Measurements from ENCODE around the gene CA10. TPM values are rescaled to one million over a fixed set of nuclear protein-coding genes. Genes with fewer than 3 reads are reported as not detected.

The CA10 gene
- total RNA-seq, 1 experiment from 2014 or later = 0.46 TPM

DNA sequence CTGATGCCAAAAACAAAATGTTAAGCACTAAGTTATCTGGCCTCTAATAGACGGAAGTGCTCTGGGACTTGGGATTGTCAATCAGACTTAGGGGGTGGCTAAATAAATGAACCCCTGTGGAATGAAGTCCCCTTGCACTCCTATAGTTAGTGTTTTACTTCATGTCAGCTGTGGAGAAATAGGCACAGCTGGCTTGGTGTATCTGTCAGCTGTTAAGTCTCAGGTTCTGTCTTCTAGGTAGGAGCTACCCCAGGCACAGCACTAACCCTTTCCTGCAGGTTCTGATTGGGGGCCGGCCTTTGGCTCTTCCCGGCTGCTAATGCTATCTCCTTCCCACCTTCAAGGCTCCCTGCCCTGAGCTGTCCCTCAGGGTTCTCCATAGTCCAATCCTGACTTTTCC lies 487.6 kb downstream of the CA10 start:
- no peak overlapping the region for H2AK5ac ChIP-seq (ENCODE audit: insufficient read length, low read length)
- no peak overlapping the region for H2AFZ ChIP-seq (ENCODE audit: low read length)
- H3K4me1 ChIP-seq (ENCODE audit: insufficient read depth, low read length) = no peaks in the 10 kb centered on the region
- no peak overlapping the region for H2BK20ac ChIP-seq (ENCODE audit: low read depth, low read length, poor library complexity, severe bottlenecking)
- H3K27ac Mint-ChIP-seq = no peak overlapping the region
- no peak overlapping the region for H2BK15ac ChIP-seq (ENCODE audit: low read depth, low read length)
- H3K4me3 Mint-ChIP-seq = no peak overlapping the region
- H3K9me3 ChIP-seq (ENCODE audit: control insufficient read depth, low read depth, low read length) = no peaks in the 10 kb centered on the region
- no peak overlapping the region for H2BK120ac ChIP-seq (ENCODE audit: low read depth, low read length, poor library complexity, severe bottlenecking)
- H3K79me1 ChIP-seq (ENCODE audit: insufficient read depth, low read depth, low read length, poor library complexity, severe bottlenecking) = no peaks in the 10 kb centered on the region
- TF ChIP-seq, protein P1, sequence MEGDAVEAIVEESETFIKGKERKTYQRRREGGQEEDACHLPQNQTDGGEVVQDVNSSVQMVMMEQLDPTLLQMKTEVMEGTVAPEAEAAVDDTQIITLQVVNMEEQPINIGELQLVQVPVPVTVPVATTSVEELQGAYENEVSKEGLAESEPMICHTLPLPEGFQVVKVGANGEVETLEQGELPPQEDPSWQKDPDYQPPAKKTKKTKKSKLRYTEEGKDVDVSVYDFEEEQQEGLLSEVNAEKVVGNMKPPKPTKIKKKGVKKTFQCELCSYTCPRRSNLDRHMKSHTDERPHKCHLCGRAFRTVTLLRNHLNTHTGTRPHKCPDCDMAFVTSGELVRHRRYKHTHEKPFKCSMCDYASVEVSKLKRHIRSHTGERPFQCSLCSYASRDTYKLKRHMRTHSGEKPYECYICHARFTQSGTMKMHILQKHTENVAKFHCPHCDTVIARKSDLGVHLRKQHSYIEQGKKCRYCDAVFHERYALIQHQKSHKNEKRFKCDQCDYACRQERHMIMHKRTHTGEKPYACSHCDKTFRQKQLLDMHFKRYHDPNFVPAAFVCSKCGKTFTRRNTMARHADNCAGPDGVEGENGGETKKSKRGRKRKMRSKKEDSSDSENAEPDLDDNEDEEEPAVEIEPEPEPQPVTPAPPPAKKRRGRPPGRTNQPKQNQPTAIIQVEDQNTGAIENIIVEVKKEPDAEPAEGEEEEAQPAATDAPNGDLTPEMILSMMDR (conservative IDR thresholded peaks at IDR 0.05) = no peak
- no peak overlapping the region for H3K23ac ChIP-seq (ENCODE audit: insufficient read length, low read depth, low read length)
- H3K27me3 Mint-ChIP-seq (ENCODE audit: low read depth) = peaks cover 11% of the 10 kb centered on the region
- H3K79me2 ChIP-seq (ENCODE audit: insufficient read depth, low read length) = no peaks in the 10 kb centered on the region
- no peak overlapping the region for H2BK5ac ChIP-seq (ENCODE audit: insufficient read length, low read length)
- H3K56ac ChIP-seq (ENCODE audit: insufficient read length, low read depth, low read length) = no peak overlapping the region
- no peak overlapping the region for H4K91ac ChIP-seq (ENCODE audit: insufficient read length, low read depth, low read length)
- no peaks in the 10 kb centered on the region for H3K4me1 Mint-ChIP-seq
- no peak overlapping the region for H3K14ac ChIP-seq (ENCODE audit: insufficient read depth, low read length)
- no peak overlapping the region for H3K4me2 ChIP-seq (ENCODE audit: insufficient read depth, insufficient read length, low read length)
- no peaks in the 10 kb centered on the region for H3K23me2 ChIP-seq (ENCODE audit: insufficient read length, low read depth, low read length, poor library complexity, severe bottlenecking)
- no CpG with 5 or more reads among the region's 3 CpGs for WGBS (ENCODE audit: extremely low coverage, insufficient read length, low lambda C conversion rate)
- H3K36me3 Mint-ChIP-seq (ENCODE audit: insufficient read depth in 1 of 3, low read depth in 3 of 3) = peaks cover 2 to 20% (median 4%) of the 10 kb centered on the region in 3 experiments; a peak in 6 of 7 replicates
- DNase-seq = no peak
- H4K8ac ChIP-seq (replicated peaks; ENCODE audit: insufficient read length, low read depth, low read length) = no peak overlapping the region
- no peak overlapping the region for H3K27ac ChIP-seq (ENCODE audit: insufficient read length, low read depth, low read length)
- H3K27me3 ChIP-seq (ENCODE audit: insufficient read depth, low read length) = no peaks in the 10 kb centered on the region
- H4K20me1 ChIP-seq (ENCODE audit: control insufficient read depth, insufficient read depth, insufficient read length) = no peaks in the 10 kb centered on the region
- no peak overlapping the region for H4K5ac ChIP-seq (ENCODE audit: insufficient read length, low read depth, low read length)
- H2BK12ac ChIP-seq (ENCODE audit: insufficient read length, low read depth, low read length) = no peak overlapping the region
- H3K4ac ChIP-seq (ENCODE audit: low read depth, low read length) = no peak overlapping the region
- no peak overlapping the region for H3T11ph ChIP-seq (ENCODE audit: low read length)
- no peak overlapping the region for H3K9ac ChIP-seq (ENCODE audit: extremely low read depth, insufficient read length, low read length)
- peaks cover 24 to 30% of the 10 kb centered on the region in 2 experiments for H3K9me3 Mint-ChIP-seq
- no peak overlapping the region for H3K18ac ChIP-seq (ENCODE audit: insufficient read length, low read depth, low read length)

All from H9 (cell line).